ENCODE data around the gene A3GALT2.

The A3GALT2 gene

GRCh38 chr1:33358795-33359503, 38.1 kb upstream of the A3GALT2 start:
- no peak for DNase-seq (ENCODE audit: extremely low spot score)
- ChIA-PET CTCF (no interaction called here), POLR2A (no interaction called here)
- TF ChIP-seq SP1 (IDR thresholded peaks at IDR 0.05) (no peak), ARNT (IDR thresholded peaks at IDR 0.05) (no peak), FOXK2 (IDR thresholded peaks at IDR 0.05) (no peak), LEF1 (IDR thresholded peaks at IDR 0.05; ENCODE audit: borderline replicate concordance) (no peak), L3MBTL2 (conservative IDR thresholded peaks at IDR 0.05) (no peak), PKNOX1 (IDR thresholded peaks at IDR 0.05) (no peak), BHLHE40 (IDR thresholded peaks at IDR 0.05; ENCODE audit: borderline replicate concordance) (no peak), TARDBP (IDR thresholded peaks at IDR 0.05) (no peak), ZNF384 (IDR thresholded peaks at IDR 0.05) (no peak), CTBP1 (IDR thresholded peaks at IDR 0.05; ENCODE audit: borderline replicate concordance) (no peak), ELF4 (IDR thresholded peaks at IDR 0.05) (no peak), NFRKB (IDR thresholded peaks at IDR 0.05) (no peak), SUZ12 (IDR thresholded peaks at IDR 0.05) (no peak), HDGF (IDR thresholded peaks at IDR 0.05; ENCODE audit: borderline replicate concordance) (no peak), FOXM1 (IDR thresholded peaks at IDR 0.05; ENCODE audit: borderline replicate concordance) (no peak), FOXA1 (IDR thresholded peaks at IDR 0.05) (no peak)

- ChIA-PET POLR2A (no interaction called here), CTCF (no interaction called here)
- DNase-seq (ENCODE audit: extremely low spot score): no peak
- TF ChIP-seq ELF4 (IDR thresholded peaks at IDR 0.05) (no peak), ARNT (IDR thresholded peaks at IDR 0.05) (no peak), HDGF (IDR thresholded peaks at IDR 0.05; ENCODE audit: borderline replicate concordance) (no peak), L3MBTL2 (conservative IDR thresholded peaks at IDR 0.05) (no peak), SP1 (IDR thresholded peaks at IDR 0.05) (no peak), NFRKB (IDR thresholded peaks at IDR 0.05) (no peak), FOXA1 (IDR thresholded peaks at IDR 0.05) (no peak), ZNF384 (IDR thresholded peaks at IDR 0.05) (no peak), TARDBP (IDR thresholded peaks at IDR 0.05) (no peak), SUZ12 (IDR thresholded peaks at IDR 0.05) (no peak), FOXM1 (IDR thresholded peaks at IDR 0.05; ENCODE audit: borderline replicate concordance) (no peak), BHLHE40 (IDR thresholded peaks at IDR 0.05; ENCODE audit: borderline replicate concordance) (no peak), PKNOX1 (IDR thresholded peaks at IDR 0.05) (no peak), CTBP1 (IDR thresholded peaks at IDR 0.05; ENCODE audit: borderline replicate concordance) (no peak), LEF1 (IDR thresholded peaks at IDR 0.05; ENCODE audit: borderline replicate concordance) (no peak), FOXK2 (IDR thresholded peaks at IDR 0.05) (no peak)
Measured at GRCh38 chr1:33358114-33358794, 37.4 kb upstream of the A3GALT2 start.

- ChIA-PET POLR2A (no interaction called here), CTCF (no interaction called here)
- no peak for TF ChIP-seq CTBP1 (IDR thresholded peaks at IDR 0.05; ENCODE audit: borderline replicate concordance)
- TF ChIP-seq ARNT (IDR thresholded peaks at IDR 0.05): no peak
- TF ChIP-seq HDGF (IDR thresholded peaks at IDR 0.05; ENCODE audit: borderline replicate concordance): no peak
- no peak for TF ChIP-seq SP1 (IDR thresholded peaks at IDR 0.05)
- no peak for TF ChIP-seq LEF1 (IDR thresholded peaks at IDR 0.05; ENCODE audit: borderline replicate concordance)
- no peak for TF ChIP-seq BHLHE40 (IDR thresholded peaks at IDR 0.05; ENCODE audit: borderline replicate concordance)
- no peak for TF ChIP-seq FOXK2 (IDR thresholded peaks at IDR 0.05)
- TF ChIP-seq SUZ12 (IDR thresholded peaks at IDR 0.05): no peak
- TF ChIP-seq TARDBP (IDR thresholded peaks at IDR 0.05): no peak
- no peak for TF ChIP-seq ELF4 (IDR thresholded peaks at IDR 0.05)
- no peak for TF ChIP-seq NFRKB (IDR thresholded peaks at IDR 0.05)
- no peak for TF ChIP-seq FOXM1 (IDR thresholded peaks at IDR 0.05; ENCODE audit: borderline replicate concordance)
- TF ChIP-seq PKNOX1 (IDR thresholded peaks at IDR 0.05): no peak
- TF ChIP-seq FOXA1 (IDR thresholded peaks at IDR 0.05): no peak
- DNase-seq (ENCODE audit: extremely low spot score): no peak
Measured at GRCh38 chr1:33357099-33357498, 36.2 kb upstream of the A3GALT2 start.

GRCh38 chr1:33354707-33355316, 33.9 kb upstream of the A3GALT2 start:
- CTCF ChIA-PET: no interaction called here
- POLR2A ChIA-PET: interaction anchor here (1.2 kb wide), 1 partner anchor 9 kb away, joined by 4 read pairs; no protein-coding TSS in a partner anchor
- no peak for TF ChIP-seq BHLHE40 (IDR thresholded peaks at IDR 0.05; ENCODE audit: borderline replicate concordance)
- no peak for TF ChIP-seq FOXA1 (IDR thresholded peaks at IDR 0.05)
- no peak for TF ChIP-seq SP1 (IDR thresholded peaks at IDR 0.05)
- TF ChIP-seq CTBP1 (IDR thresholded peaks at IDR 0.05; ENCODE audit: borderline replicate concordance): no peak
- TF ChIP-seq ZNF384 (IDR thresholded peaks at IDR 0.05): no peak
- TF ChIP-seq L3MBTL2 (conservative IDR thresholded peaks at IDR 0.05): no peak
- DNase-seq (ENCODE audit: extremely low spot score): no peak

GRCh38 chr1:33353531-33353930, 32.6 kb upstream of the A3GALT2 start:
- CTCF ChIA-PET: no interaction called here
- no peak for DNase-seq (ENCODE audit: extremely low spot score)
- TF ChIP-seq NFRKB (IDR thresholded peaks at IDR 0.05): no peak
- TF ChIP-seq FOXA1 (IDR thresholded peaks at IDR 0.05): no peak
- no peak for TF ChIP-seq TARDBP (IDR thresholded peaks at IDR 0.05)
- TF ChIP-seq CTBP1 (IDR thresholded peaks at IDR 0.05; ENCODE audit: borderline replicate concordance): no peak
- no peak for TF ChIP-seq BHLHE40 (IDR thresholded peaks at IDR 0.05; ENCODE audit: borderline replicate concordance)
- TF ChIP-seq ELF4 (IDR thresholded peaks at IDR 0.05): no peak
- TF ChIP-seq FOXK2 (IDR thresholded peaks at IDR 0.05): no peak
- TF ChIP-seq L3MBTL2 (conservative IDR thresholded peaks at IDR 0.05): no peak
- no peak for TF ChIP-seq FOXM1 (IDR thresholded peaks at IDR 0.05; ENCODE audit: borderline replicate concordance)
- TF ChIP-seq ZNF384 (IDR thresholded peaks at IDR 0.05): no peak
- no peak for TF ChIP-seq LEF1 (IDR thresholded peaks at IDR 0.05; ENCODE audit: borderline replicate concordance)
- POLR2A ChIA-PET: no interaction called here

Data from HEK293T (cell line).